Measurements from ENCODE around the gene LCOR.

- TF ChIP-seq GATA2 (IDR thresholded peaks at IDR 0.05; ENCODE audit: low read depth, low read length), result no peak
- no peak for TF ChIP-seq GATA3 (IDR thresholded peaks at IDR 0.05; ENCODE audit: low read depth, low read length)
Observed at GRCh38 chr10:96995851-96996250, 163.8 kb downstream of the LCOR start.

Data from SH-SY5Y (cell line).